Stimulated activated CD4-positive, alpha-beta T cell treated with anti-CD3 and anti-CD28 coated beads, Interleukin-4, amount 100 ng/mL, for 24 hours (primary cell): Measurements from ENCODE around the gene IGSF21.
"Not testable (repeated sequence)": the region's sequence is repeated elsewhere in the genome, so short reads cannot be mapped to it uniquely, and the experiment has no call there.

Experiments used
- DNase-seq: peaks from one replicate; pipeline ENCODE4 v3.0.0-alpha.2; 2020

The IGSF21 gene

GRCh38 chr1:18411820-18412641 is 304.4 kb downstream of the IGSF21 start:
- no peak for DNase-seq

- DNase-seq = no peak
Measured at GRCh38 chr1:18412882-18413353, 305.3 kb downstream of the IGSF21 start.

GRCh38 chr1:18413541-18414305 is 306.1 kb downstream of the IGSF21 start:
- DNase-seq = no peak

GRCh38 chr1:18414321-18414720 is 306.7 kb downstream of the IGSF21 start:
- no peak for DNase-seq

- DNase-seq = no peak
Measured at GRCh38 chr1:18414872-18415447, 307.4 kb downstream of the IGSF21 start.

- DNase-seq = no peak
Measured at GRCh38 chr1:18415448-18416027, 307.9 kb downstream of the IGSF21 start.

- not testable (repeated sequence) for DNase-seq
Measured at GRCh38 chr1:18416126-18416525, 308.5 kb downstream of the IGSF21 start.

- no peak for DNase-seq
Measured at GRCh38 chr1:18417316-18418269, 310.0 kb downstream of the IGSF21 start.

GRCh38 chr1:18419113-18419844 is 311.7 kb downstream of the IGSF21 start:
- DNase-seq = no peak

- no peak for DNase-seq
Measured at GRCh38 chr1:18419845-18420184, 312.2 kb downstream of the IGSF21 start.

- no peak for DNase-seq
Measured at GRCh38 chr1:18422076-18422777, 314.6 kb downstream of the IGSF21 start.

GRCh38 chr1:18422954-18423353 is 315.4 kb downstream of the IGSF21 start:
- DNase-seq = no peak

- DNase-seq = no peak
Measured at GRCh38 chr1:18426580-18426979, 319.0 kb downstream of the IGSF21 start.
